Nephron progenitor cell (in vitro differentiated cells): ENCODE data around the gene C18orf54.
"Not testable (repeated sequence)": the region's sequence is repeated elsewhere in the genome, so short reads cannot be mapped to it uniquely, and the experiment has no call there.

ENCODE experiments used
- DNase-seq: peaks from one replicate; pipeline ENCODE4 v3.0.0; 2021
- H3K27ac Mint-ChIP-seq: 2 replicates; pipeline ENCODE4 v1.8.0; 2021; ENCODE audit warnings: mild to moderate bottlenecking, moderate library complexity, mixed read lengths
- H3K27me3 Mint-ChIP-seq: 2 replicates; pipeline ENCODE4 v1.8.0; 2021; ENCODE audit warnings: mild to moderate bottlenecking, low read depth, mixed read lengths; ENCODE audit not compliant: poor library complexity
- H3K36me3 Mint-ChIP-seq: 2 replicates; pipeline ENCODE4 v1.8.0; 2021; ENCODE audit warnings: low read depth, mixed read lengths
- H3K4me1 Mint-ChIP-seq: 2 replicates; pipeline ENCODE4 v1.8.0; 2021; ENCODE audit warnings: mixed read lengths
- H3K4me3 Mint-ChIP-seq: 2 replicates; pipeline ENCODE4 v1.8.0; 2021; ENCODE audit warnings: mild to moderate bottlenecking, moderate library complexity, mixed read lengths
- H3K9me3 Mint-ChIP-seq: 2 replicates; pipeline ENCODE4 v1.8.0; 2021; ENCODE audit warnings: mild to moderate bottlenecking, moderate library complexity, mixed read lengths
- CTCF ChIP-seq: fragments of 200-600 bp; sonication (generic); IDR thresholded peaks from 2 replicates; pipeline ENCODE4 v1.5.0; 2021; ENCODE audit warnings: antibody characterized with exemption

The C18orf54 gene

DNA sequence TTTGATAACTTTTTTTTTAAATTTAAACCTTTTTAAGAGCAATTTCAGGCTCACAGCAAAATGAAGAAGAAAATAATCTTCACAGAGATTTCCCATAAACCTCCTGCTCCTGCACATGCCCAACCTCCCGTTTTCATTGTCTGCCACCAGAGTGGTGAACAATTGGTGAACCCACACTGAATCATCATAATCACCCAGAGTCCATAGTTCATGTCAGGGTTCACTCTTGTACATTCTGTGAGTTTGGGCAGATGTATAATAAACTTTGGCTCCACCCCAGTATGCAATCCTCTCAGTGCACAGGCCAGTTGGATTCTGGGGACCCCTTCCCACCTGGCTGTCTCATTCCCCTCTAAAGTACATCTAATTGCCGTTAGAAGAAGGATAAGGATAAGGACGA lies 24.4 kb downstream of the C18orf54 start:
- Mint-ChIP-seq H3K27ac (peak overlapping the region; percentile 12), H3K36me3 (peaks cover 50% of the 10 kb centered on the region), H3K4me3 (no peak overlapping the region), H3K27me3 (no peaks in the 10 kb centered on the region), H3K9me3 (peaks cover 17% of the 10 kb centered on the region), H3K4me1 (peaks cover 15% of the 10 kb centered on the region)
- no peak for TF ChIP-seq CTCF
- no peak for DNase-seq

DNA sequence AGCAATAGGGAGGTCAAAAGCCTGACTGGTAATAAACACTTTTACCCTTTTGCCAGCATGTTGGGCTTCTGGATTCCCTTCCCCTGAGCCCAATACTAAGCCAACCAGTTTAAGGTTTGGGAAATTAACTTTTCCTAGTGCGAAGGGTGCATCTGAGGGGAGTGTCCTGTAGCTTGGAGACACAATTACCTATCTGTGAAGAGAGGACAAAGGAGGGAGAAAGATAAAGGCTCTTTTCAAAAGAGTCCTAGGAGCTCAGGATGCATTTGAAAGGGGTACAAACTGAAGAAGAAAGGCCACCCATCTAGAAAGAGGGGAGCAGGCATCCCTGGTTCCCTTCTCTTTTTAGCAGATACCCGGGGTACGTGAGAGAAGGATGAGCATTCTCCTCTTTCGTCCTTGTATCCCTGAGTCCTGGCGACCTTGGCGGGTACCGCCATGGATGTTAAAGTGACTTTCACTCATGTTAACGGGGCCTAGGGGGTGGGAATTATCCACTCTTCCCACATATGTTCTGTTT lies 25.1 kb downstream of the C18orf54 start:
- peaks cover 50% of the 10 kb centered on the region for H3K36me3 Mint-ChIP-seq
- DNase-seq: no peak
- H3K4me3 Mint-ChIP-seq: no peak overlapping the region
- peaks cover 15% of the 10 kb centered on the region for H3K4me1 Mint-ChIP-seq
- peaks cover 22% of the 10 kb centered on the region for H3K9me3 Mint-ChIP-seq
- TF ChIP-seq CTCF: no peak
- H3K27me3 Mint-ChIP-seq: no peaks in the 10 kb centered on the region
- H3K27ac Mint-ChIP-seq: no peak overlapping the region

GRCh38 chr18:54386043-54386442 lies 28.3 kb downstream of the C18orf54 start:
- Mint-ChIP-seq H3K4me3 (no peak overlapping the region), H3K27me3 (peaks cover 2% of the 10 kb centered on the region), H3K36me3 (peaks cover 36% of the 10 kb centered on the region), H3K9me3 (peaks cover 34% of the 10 kb centered on the region), H3K27ac (peak overlapping the region; percentile 46), H3K4me1 (peaks cover 46% of the 10 kb centered on the region)
- no peak for TF ChIP-seq CTCF
- no peak for DNase-seq

GRCh38 chr18:54386800-54387495 lies 29.2 kb downstream of the C18orf54 start:
- not testable (repeated sequence) for DNase-seq, H3K4me3 Mint-ChIP-seq, H3K27me3 Mint-ChIP-seq
- H3K36me3 Mint-ChIP-seq: peaks cover 29% of the 10 kb centered on the region
- peaks cover 34% of the 10 kb centered on the region for H3K9me3 Mint-ChIP-seq
- H3K4me1 Mint-ChIP-seq: peaks cover 55% of the 10 kb centered on the region
- peak overlapping the region; percentile 81 for H3K27ac Mint-ChIP-seq

GRCh38 chr18:54387631-54388030 lies 29.9 kb downstream of the C18orf54 start:
- peaks cover 34% of the 10 kb centered on the region for H3K9me3 Mint-ChIP-seq
- H3K27me3 Mint-ChIP-seq: peaks cover 2% of the 10 kb centered on the region
- no peak for DNase-seq
- no peak for TF ChIP-seq CTCF
- peaks cover 22% of the 10 kb centered on the region for H3K36me3 Mint-ChIP-seq
- no peak overlapping the region for H3K4me3 Mint-ChIP-seq
- H3K27ac Mint-ChIP-seq: no peak overlapping the region
- H3K4me1 Mint-ChIP-seq: peaks cover 62% of the 10 kb centered on the region

GRCh38 chr18:54388203-54389142 lies 30.8 kb downstream of the C18orf54 start:
- Mint-ChIP-seq H3K36me3 (peaks cover 21% of the 10 kb centered on the region), H3K4me1 (peaks cover 66% of the 10 kb centered on the region), H3K27me3 (peaks cover 2% of the 10 kb centered on the region), H3K4me3 (peak overlapping the region; percentile 37), H3K27ac (peak overlapping the region; percentile 97), H3K9me3 (peaks cover 34% of the 10 kb centered on the region)
- peak; percentile 46 for DNase-seq
- no peak for TF ChIP-seq CTCF
